ENCODE measurements around the gene ARMC3. TPM values are rescaled to one million over a fixed set of nuclear protein-coding genes. Genes with fewer than 3 reads are reported as not detected.

Gene ARMC3
- total RNA-seq, 1 donor from 2014 or later, result 0.83 TPM

- H3K27ac Mint-ChIP-seq, result no peak overlapping the region
- H3K4me1 Mint-ChIP-seq, result peaks cover 13% of the 10 kb centered on the region
- DNase-seq (ENCODE audit: low spot score in 2 of 2, unreplicated experiment in 2 of 2), result no peak
- no peaks in the 10 kb centered on the region for H3K9me3 Mint-ChIP-seq
- peaks cover 5% of the 10 kb centered on the region for H3K27me3 Mint-ChIP-seq (ENCODE audit: low read depth)
- TF ChIP-seq, protein P1, sequence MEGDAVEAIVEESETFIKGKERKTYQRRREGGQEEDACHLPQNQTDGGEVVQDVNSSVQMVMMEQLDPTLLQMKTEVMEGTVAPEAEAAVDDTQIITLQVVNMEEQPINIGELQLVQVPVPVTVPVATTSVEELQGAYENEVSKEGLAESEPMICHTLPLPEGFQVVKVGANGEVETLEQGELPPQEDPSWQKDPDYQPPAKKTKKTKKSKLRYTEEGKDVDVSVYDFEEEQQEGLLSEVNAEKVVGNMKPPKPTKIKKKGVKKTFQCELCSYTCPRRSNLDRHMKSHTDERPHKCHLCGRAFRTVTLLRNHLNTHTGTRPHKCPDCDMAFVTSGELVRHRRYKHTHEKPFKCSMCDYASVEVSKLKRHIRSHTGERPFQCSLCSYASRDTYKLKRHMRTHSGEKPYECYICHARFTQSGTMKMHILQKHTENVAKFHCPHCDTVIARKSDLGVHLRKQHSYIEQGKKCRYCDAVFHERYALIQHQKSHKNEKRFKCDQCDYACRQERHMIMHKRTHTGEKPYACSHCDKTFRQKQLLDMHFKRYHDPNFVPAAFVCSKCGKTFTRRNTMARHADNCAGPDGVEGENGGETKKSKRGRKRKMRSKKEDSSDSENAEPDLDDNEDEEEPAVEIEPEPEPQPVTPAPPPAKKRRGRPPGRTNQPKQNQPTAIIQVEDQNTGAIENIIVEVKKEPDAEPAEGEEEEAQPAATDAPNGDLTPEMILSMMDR (IDR thresholded peaks at IDR 0.05; ENCODE audit: unreplicated experiment), result no peak
- no peaks in the 10 kb centered on the region for H3K36me3 Mint-ChIP-seq
- H3K4me3 Mint-ChIP-seq, result no peak overlapping the region
Observed at GRCh38 chr10:22993314-22993713, 65.5 kb downstream of the ARMC3 start.

DNA sequence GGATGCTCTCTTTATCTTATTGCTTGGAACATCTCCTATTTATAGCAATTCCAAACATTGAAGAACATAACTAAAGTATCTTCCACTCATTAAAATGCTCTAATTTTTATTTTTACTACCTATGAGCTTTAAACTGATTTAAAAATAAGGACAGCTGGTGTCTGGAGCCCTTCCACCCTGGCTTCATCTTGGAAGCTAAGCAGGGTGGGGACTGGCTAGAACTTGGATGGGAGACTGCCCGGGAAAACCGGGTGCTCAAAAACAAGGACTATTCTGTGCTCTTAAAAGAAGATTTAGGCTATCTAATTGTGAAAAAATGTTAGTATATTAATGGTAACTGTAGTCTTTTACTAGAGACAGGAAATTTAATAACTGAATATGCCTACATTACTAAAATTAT is 69.2 kb downstream of the ARMC3 start:
- H3K4me3 Mint-ChIP-seq, result no peak overlapping the region
- peaks cover 10% of the 10 kb centered on the region for H3K27me3 Mint-ChIP-seq (ENCODE audit: low read depth)
- TF ChIP-seq, protein P1 (IDR thresholded peaks at IDR 0.05; ENCODE audit: unreplicated experiment), result no peak
- DNase-seq (ENCODE audit: low spot score in 2 of 2, unreplicated experiment in 2 of 2), result no peak
- H3K9me3 Mint-ChIP-seq, result no peaks in the 10 kb centered on the region
- no peak overlapping the region for H3K27ac Mint-ChIP-seq
- H3K4me1 Mint-ChIP-seq, result peaks cover 10% of the 10 kb centered on the region
- H3K36me3 Mint-ChIP-seq, result no peaks in the 10 kb centered on the region

DNA sequence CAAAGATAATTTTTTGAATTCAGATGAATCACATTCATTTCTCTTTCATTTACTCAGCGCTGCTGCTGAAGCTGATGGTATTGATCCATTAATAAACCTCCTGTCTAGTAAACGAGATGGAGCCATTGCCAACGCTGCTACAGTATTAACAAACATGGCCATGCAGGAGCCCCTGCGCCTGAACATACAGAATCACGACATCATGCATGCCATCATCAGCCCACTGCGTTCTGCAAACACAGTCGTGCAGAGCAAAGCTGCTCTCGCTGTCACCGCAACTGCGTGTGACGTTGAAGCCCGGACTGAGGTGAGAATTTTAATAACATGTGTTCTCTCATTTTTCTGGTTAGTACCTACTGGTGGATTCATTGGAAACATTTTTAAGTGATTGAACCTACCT is 70.2 kb downstream of the ARMC3 start:
- TF ChIP-seq, protein P1 (IDR thresholded peaks at IDR 0.05; ENCODE audit: unreplicated experiment), result no peak
- Mint-ChIP-seq H3K27me3 (ENCODE audit: low read depth) (peaks cover 10% of the 10 kb centered on the region), H3K9me3 (no peaks in the 10 kb centered on the region), H3K27ac (no peak overlapping the region), H3K4me1 (peaks cover 14% of the 10 kb centered on the region), H3K36me3 (no peaks in the 10 kb centered on the region), H3K4me3 (no peak overlapping the region)
- DNase-seq (ENCODE audit: low spot score in 2 of 2, unreplicated experiment in 2 of 2), result no peak

DNA sequence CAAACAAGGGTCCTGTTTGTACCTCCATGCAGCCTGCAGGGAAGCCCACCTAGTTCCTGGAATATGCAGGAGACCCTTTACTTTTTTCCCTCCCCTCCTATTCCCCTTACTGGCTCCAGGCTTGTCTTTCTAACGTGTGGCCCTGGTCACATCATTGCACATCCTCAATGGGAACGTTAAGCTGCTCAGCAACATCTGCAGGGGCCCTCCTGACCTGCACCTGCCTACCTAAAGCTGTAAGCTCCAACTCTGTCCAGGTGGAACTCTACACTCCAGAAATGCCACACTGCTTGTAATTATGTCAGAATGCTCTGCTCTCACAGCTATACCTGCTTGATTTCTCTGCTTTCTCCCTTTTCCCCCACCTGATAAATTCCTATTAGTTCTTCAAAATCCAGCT is 72.1 kb downstream of the ARMC3 start:
- Mint-ChIP-seq H3K9me3 (no peaks in the 10 kb centered on the region), H3K27me3 (ENCODE audit: low read depth) (peaks cover 10% of the 10 kb centered on the region), H3K27ac (no peak overlapping the region), H3K4me1 (peaks cover 20% of the 10 kb centered on the region), H3K36me3 (no peaks in the 10 kb centered on the region), H3K4me3 (no peak overlapping the region)
- no peak for DNase-seq (ENCODE audit: low spot score in 2 of 2, unreplicated experiment in 2 of 2)
- TF ChIP-seq, protein P1 (IDR thresholded peaks at IDR 0.05; ENCODE audit: unreplicated experiment), result no peak

GRCh38 chr10:23001901-23002516 is 74.2 kb downstream of the ARMC3 start:
- H3K4me1 Mint-ChIP-seq, result peaks cover 18% of the 10 kb centered on the region
- no peaks in the 10 kb centered on the region for H3K36me3 Mint-ChIP-seq
- no peak overlapping the region for H3K4me3 Mint-ChIP-seq
- H3K27me3 Mint-ChIP-seq (ENCODE audit: low read depth), result peaks cover 11% of the 10 kb centered on the region
- no peak overlapping the region for H3K27ac Mint-ChIP-seq
- TF ChIP-seq, protein P1 (IDR thresholded peaks at IDR 0.05; ENCODE audit: unreplicated experiment), result no peak
- H3K9me3 Mint-ChIP-seq, result no peaks in the 10 kb centered on the region
- no peak for DNase-seq (ENCODE audit: low spot score in 2 of 2, unreplicated experiment in 2 of 2)

DNA sequence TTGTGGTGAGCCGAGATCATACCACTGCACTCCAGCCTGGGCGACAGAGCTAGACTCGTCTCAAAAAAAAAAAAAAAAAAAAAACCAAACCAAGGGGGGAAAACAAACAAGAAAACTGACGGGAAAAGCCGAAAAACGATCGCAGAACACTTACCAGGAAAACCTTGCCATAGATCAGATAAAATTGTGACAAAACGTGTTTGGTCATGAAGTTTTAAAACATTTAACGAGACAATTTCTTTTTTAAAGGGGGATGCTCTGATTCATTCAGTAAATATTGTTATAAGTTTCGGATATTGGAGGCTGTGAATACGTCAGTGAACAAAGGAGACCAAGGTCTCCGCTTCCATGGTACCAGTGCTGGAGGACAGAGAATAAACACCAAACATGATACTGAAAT is 77.3 kb downstream of the ARMC3 start:
- H3K27ac Mint-ChIP-seq, result no peak overlapping the region

More for the DNA sequence above, 77.3 kb downstream of the ARMC3 start:
- H3K9me3 Mint-ChIP-seq, result no peaks in the 10 kb centered on the region
- TF ChIP-seq, protein P1 (IDR thresholded peaks at IDR 0.05; ENCODE audit: unreplicated experiment), result no peak
- H3K4me3 Mint-ChIP-seq, result no peak overlapping the region
- H3K27me3 Mint-ChIP-seq (ENCODE audit: low read depth), result peaks cover 15% of the 10 kb centered on the region
- peaks cover 18% of the 10 kb centered on the region for H3K4me1 Mint-ChIP-seq
- H3K36me3 Mint-ChIP-seq, result no peaks in the 10 kb centered on the region
- no peak for DNase-seq (ENCODE audit: low spot score in 2 of 2, unreplicated experiment in 2 of 2)
